ENCODE measurements around the gene MYO3B.

MYO3B gene

GRCh38 chr2:170215021-170215420, 37.1 kb downstream of the MYO3B start:
- Histone ChIP-seq H4K20me1 (ENCODE audit: insufficient read depth, low read length) (no peaks in the 10 kb centered on the region), H3K27me3 (ENCODE audit: low read depth, low read length) (no peaks in the 10 kb centered on the region), H3K4me2 (ENCODE audit: low read length) (no peak overlapping the region), H3K9ac (ENCODE audit: low read length) (no peak overlapping the region), H3K36me3 (replicated peaks; ENCODE audit: low read depth, low read length) (no peaks in the 10 kb centered on the region), H2AFZ (ENCODE audit: low read depth, low read length) (no peak overlapping the region), H3K9me3 (ENCODE audit: insufficient read depth, low read length) (no peaks in the 10 kb centered on the region), H3K79me2 (ENCODE audit: low read length) (no peaks in the 10 kb centered on the region), H3K4me3 (ENCODE audit: low read length) (no peak overlapping the region), H3K27ac (ENCODE audit: low read length) (no peak overlapping the region), H3K4me1 (ENCODE audit: low read length) (peaks cover 12% of the 10 kb centered on the region)
- TF ChIP-seq EZH2phosphoT487 (IDR thresholded peaks at IDR 0.05; ENCODE audit: low read depth) = no peak
- TF ChIP-seq CTCF (IDR thresholded peaks at IDR 0.05; ENCODE audit: low read depth, low read length) = no peak

GRCh38 chr2:170216428-170216827, 38.5 kb downstream of the MYO3B start:
- Histone ChIP-seq H3K9me3 (ENCODE audit: insufficient read depth, low read length) (no peaks in the 10 kb centered on the region), H2AFZ (ENCODE audit: low read depth, low read length) (no peak overlapping the region), H3K4me1 (ENCODE audit: low read length) (peaks cover 12% of the 10 kb centered on the region), H3K27me3 (ENCODE audit: low read depth, low read length) (no peaks in the 10 kb centered on the region), H3K4me2 (ENCODE audit: low read length) (no peak overlapping the region), H3K79me2 (ENCODE audit: low read length) (no peaks in the 10 kb centered on the region), H3K4me3 (ENCODE audit: low read length) (no peak overlapping the region), H3K36me3 (replicated peaks; ENCODE audit: low read depth, low read length) (no peaks in the 10 kb centered on the region), H3K9ac (ENCODE audit: low read length) (no peak overlapping the region), H4K20me1 (ENCODE audit: insufficient read depth, low read length) (no peaks in the 10 kb centered on the region), H3K27ac (ENCODE audit: low read length) (no peak overlapping the region)
- TF ChIP-seq EZH2phosphoT487 (IDR thresholded peaks at IDR 0.05; ENCODE audit: low read depth) (no peak), CTCF (IDR thresholded peaks at IDR 0.05; ENCODE audit: low read depth, low read length) (no peak)

- Histone ChIP-seq H3K27ac (ENCODE audit: low read length) (no peak overlapping the region), H3K36me3 (replicated peaks; ENCODE audit: low read depth, low read length) (no peaks in the 10 kb centered on the region), H3K9ac (ENCODE audit: low read length) (no peak overlapping the region), H2AFZ (ENCODE audit: low read depth, low read length) (no peak overlapping the region), H3K4me2 (ENCODE audit: low read length) (no peak overlapping the region), H3K79me2 (ENCODE audit: low read length) (no peaks in the 10 kb centered on the region), H3K4me1 (ENCODE audit: low read length) (peaks cover 12% of the 10 kb centered on the region), H3K9me3 (ENCODE audit: insufficient read depth, low read length) (no peaks in the 10 kb centered on the region), H4K20me1 (ENCODE audit: insufficient read depth, low read length) (no peaks in the 10 kb centered on the region), H3K27me3 (ENCODE audit: low read depth, low read length) (no peaks in the 10 kb centered on the region), H3K4me3 (ENCODE audit: low read length) (no peak overlapping the region)
- TF ChIP-seq CTCF (IDR thresholded peaks at IDR 0.05; ENCODE audit: low read depth, low read length) (no peak), EZH2phosphoT487 (IDR thresholded peaks at IDR 0.05; ENCODE audit: low read depth) (no peak)
Measured at GRCh38 chr2:170216981-170217380, 39.0 kb downstream of the MYO3B start.

- H3K4me1 ChIP-seq (ENCODE audit: low read length) = peaks cover 8% of the 10 kb centered on the region
- no peaks in the 10 kb centered on the region for H3K36me3 ChIP-seq (replicated peaks; ENCODE audit: low read depth, low read length)
- H3K9me3 ChIP-seq (ENCODE audit: insufficient read depth, low read length) = no peaks in the 10 kb centered on the region
- no peaks in the 10 kb centered on the region for H3K79me2 ChIP-seq (ENCODE audit: low read length)
- no peak for TF ChIP-seq EZH2phosphoT487 (IDR thresholded peaks at IDR 0.05; ENCODE audit: low read depth)
- H3K27ac ChIP-seq (ENCODE audit: low read length) = no peak overlapping the region
- no peaks in the 10 kb centered on the region for H3K27me3 ChIP-seq (ENCODE audit: low read depth, low read length)
- H2AFZ ChIP-seq (ENCODE audit: low read depth, low read length) = no peak overlapping the region
- no peaks in the 10 kb centered on the region for H4K20me1 ChIP-seq (ENCODE audit: insufficient read depth, low read length)
- H3K4me2 ChIP-seq (ENCODE audit: low read length) = no peak overlapping the region
- H3K4me3 ChIP-seq (ENCODE audit: low read length) = no peak overlapping the region
- H3K9ac ChIP-seq (ENCODE audit: low read length) = no peak overlapping the region
Measured at GRCh38 chr2:170217778-170218251, 39.9 kb downstream of the MYO3B start.

GRCh38 chr2:170218456-170218855, 40.5 kb downstream of the MYO3B start:
- Histone ChIP-seq H3K4me3 (ENCODE audit: low read length) (no peak overlapping the region), H3K4me2 (ENCODE audit: low read length) (no peak overlapping the region), H3K27me3 (ENCODE audit: low read depth, low read length) (no peaks in the 10 kb centered on the region), H3K79me2 (ENCODE audit: low read length) (no peaks in the 10 kb centered on the region), H3K9me3 (ENCODE audit: insufficient read depth, low read length) (no peaks in the 10 kb centered on the region), H3K4me1 (ENCODE audit: low read length) (peaks cover 4% of the 10 kb centered on the region), H3K27ac (ENCODE audit: low read length) (no peak overlapping the region), H2AFZ (ENCODE audit: low read depth, low read length) (no peak overlapping the region), H3K36me3 (replicated peaks; ENCODE audit: low read depth, low read length) (no peaks in the 10 kb centered on the region), H3K9ac (ENCODE audit: low read length) (no peak overlapping the region), H4K20me1 (ENCODE audit: insufficient read depth, low read length) (no peaks in the 10 kb centered on the region)
- TF ChIP-seq EZH2phosphoT487 (IDR thresholded peaks at IDR 0.05; ENCODE audit: low read depth) (no peak), CTCF (IDR thresholded peaks at IDR 0.05; ENCODE audit: low read depth, low read length) (no peak)
